GM21381 (cell line): ENCODE data around the gene CHKB.
"Not testable (repeated sequence)": the region's sequence is repeated elsewhere in the genome, so short reads cannot be mapped to it uniquely, and the experiment has no call there.

Source experiments
- ATAC-seq: cut with Tn5 transposase; IDR thresholded peaks from one replicate; pipeline ENCODE4 v1.9.1; 2021; ENCODE audit warnings: mild to moderate bottlenecking, moderate library complexity; ENCODE audit not compliant: unreplicated experiment

The CHKB gene

GRCh38 chr22:50551160-50551752 is 31.4 kb downstream of the CHKB start:
- no peak for ATAC-seq

- no peak for ATAC-seq
These were observed 32.3 kb downstream of the CHKB start for GRCh38 chr22:50550395-50550794.

- ATAC-seq: no peak
These were observed 33.5 kb downstream of the CHKB start for GRCh38 chr22:50548921-50549790.

- no peak for ATAC-seq
These were observed 34.4 kb downstream of the CHKB start for GRCh38 chr22:50548040-50548920.

GRCh38 chr22:50547263-50547985 is 35.2 kb downstream of the CHKB start:
- no peak for ATAC-seq

- ATAC-seq: no peak
These were observed 36.1 kb downstream of the CHKB start for GRCh38 chr22:50546326-50547262.

GRCh38 chr22:50545522-50546325 is 36.9 kb downstream of the CHKB start, which contains the start of gene KLHDC7B:
KLHDC7B (plus strand) TSS chr22:50545899; CDS start chr22:50546244, 345 bp downstream.
- no peak for ATAC-seq

- no peak for ATAC-seq
These were observed 37.8 kb downstream of the CHKB start for GRCh38 chr22:50544746-50545253.

GRCh38 chr22:50544078-50544745 is 38.4 kb downstream of the CHKB start:
- ATAC-seq: no peak

GRCh38 chr22:50542416-50542927 is 40.2 kb downstream of the CHKB start:
- no peak for ATAC-seq

GRCh38 chr22:50541667-50542026 is 41.0 kb downstream of the CHKB start:
- not testable (repeated sequence) for ATAC-seq

- no peak for ATAC-seq
These were observed 42.3 kb downstream of the CHKB start for GRCh38 chr22:50540381-50540780.

- ATAC-seq: no peak
These were observed 44.9 kb downstream of the CHKB start for GRCh38 chr22:50537765-50538164.

- no peak for ATAC-seq
These were observed 46.4 kb downstream of the CHKB start for GRCh38 chr22:50536226-50536625.

GRCh38 chr22:50535113-50535512 is 47.5 kb downstream of the CHKB start:
- no peak for ATAC-seq

GRCh38 chr22:50533856-50534711 is 48.6 kb downstream of the CHKB start:
- not testable (repeated sequence) for ATAC-seq
